ENCODE data around the gene ST8SIA5.

ST8SIA5 gene

GRCh38 chr18:46711444-46711863, 45.4 kb downstream of the ST8SIA5 start:
- no peak for DNase-seq (ENCODE audit: low read depth in 2 of 2)

- DNase-seq (ENCODE audit: low read depth in 2 of 2) = no peak
These were observed 49.9 kb downstream of the ST8SIA5 start for GRCh38 chr18:46706968-46707367.

- DNase-seq (ENCODE audit: low read depth in 2 of 2) = no peak
These were observed 51.3 kb downstream of the ST8SIA5 start for GRCh38 chr18:46705521-46705920.

- no peak for DNase-seq (ENCODE audit: low read depth in 2 of 2)
These were observed 52.0 kb downstream of the ST8SIA5 start for GRCh38 chr18:46704816-46705215.

GRCh38 chr18:46704189-46704588, 52.7 kb downstream of the ST8SIA5 start:
- no peak for DNase-seq (ENCODE audit: low read depth in 2 of 2)

GRCh38 chr18:46702471-46702870, 54.4 kb downstream of the ST8SIA5 start:
- DNase-seq (ENCODE audit: low read depth in 2 of 2) = no peak

GRCh38 chr18:46700066-46700824, 56.6 kb downstream of the ST8SIA5 start:
- DNase-seq (ENCODE audit: low read depth in 2 of 2) = no peak

GRCh38 chr18:46696702-46697101, 60.2 kb downstream of the ST8SIA5 start:
- DNase-seq (ENCODE audit: low read depth in 2 of 2) = no peak

GRCh38 chr18:46696268-46696667, 60.6 kb downstream of the ST8SIA5 start:
- no peak for DNase-seq (ENCODE audit: low read depth in 2 of 2)

- DNase-seq (ENCODE audit: low read depth in 2 of 2) = no peak
These were observed 62.9 kb downstream of the ST8SIA5 start for GRCh38 chr18:46693996-46694395.

GRCh38 chr18:46688853-46689525, 67.9 kb downstream of the ST8SIA5 start:
- no peak for DNase-seq (ENCODE audit: low read depth in 2 of 2)

GRCh38 chr18:46686186-46686585, 70.7 kb downstream of the ST8SIA5 start:
- no peak for DNase-seq (ENCODE audit: low read depth in 2 of 2)

- DNase-seq (ENCODE audit: low read depth in 2 of 2) = no peak
These were observed 73.6 kb downstream of the ST8SIA5 start for GRCh38 chr18:46683252-46683651.

- no peak for DNase-seq (ENCODE audit: low read depth in 2 of 2)
These were observed 75.8 kb downstream of the ST8SIA5 start for GRCh38 chr18:46680784-46681695.

GRCh38 chr18:46679846-46680598, 76.8 kb downstream of the ST8SIA5 start:
- DNase-seq (ENCODE audit: low read depth in 2 of 2) = no peak

GRCh38 chr18:46678785-46679399, 78.0 kb downstream of the ST8SIA5 start:
- no peak for DNase-seq (ENCODE audit: low read depth in 2 of 2)

- DNase-seq (ENCODE audit: low read depth in 2 of 2) = no peak
These were observed 78.8 kb downstream of the ST8SIA5 start for GRCh38 chr18:46678041-46678440.

GRCh38 chr18:46677611-46678010, 79.2 kb downstream of the ST8SIA5 start:
- DNase-seq (ENCODE audit: low read depth in 2 of 2) = no peak

GRCh38 chr18:46676182-46676835, 80.5 kb downstream of the ST8SIA5 start:
- DNase-seq (ENCODE audit: low read depth in 2 of 2) = no peak

GRCh38 chr18:46675112-46675511, 81.7 kb downstream of the ST8SIA5 start:
- no peak for DNase-seq (ENCODE audit: low read depth in 2 of 2)

All from stimulated activated CD8-positive, alpha-beta memory T cell treated with anti-CD3 and anti-CD28 coated beads, Interleukin-15, amount 100 ng/mL, for 4 hours (primary cell).